SK-N-SH treated with all-trans-retinoic acid at 6 μM for 48 hours (cell line): ENCODE results near the gene KLHL35.

ENCODE experiments used
- ATAC-seq: fragments of 200-7000 bp; cut with Tn5 transposase; 3 replicates; pipeline ENCODE4 v1.9.1; 2020; ENCODE audit warnings: mild to moderate bottlenecking, moderate library complexity
- ARNTL ChIP-seq: fragments of 450-650 bp; formaldehyde crosslinking; IDR thresholded peaks from 2 replicates; pipeline ENCODE4 v1.5.0; 2020; ENCODE audit warnings: low read depth, mild to moderate bottlenecking, moderate library complexity, borderline replicate concordance
- BACH2 ChIP-seq: fragments of 250-450 bp; sonication (Bioruptor Pico); IDR thresholded peaks from 2 replicates; pipeline ENCODE4 v1.9.0; 2021; ENCODE audit warnings: mild to moderate bottlenecking, borderline replicate concordance
- CSDC2 ChIP-seq: fragments of 250-450 bp; sonication (Bioruptor Pico); IDR thresholded peaks from 2 replicates; pipeline ENCODE4 v1.5.0; 2020; ENCODE audit warnings: mild to moderate bottlenecking, moderate library complexity
- ESRRG ChIP-seq: fragments of 250-450 bp; sonication (Bioruptor Pico); IDR thresholded peaks from 2 replicates; pipeline ENCODE4 v1.6.1; 2021; ENCODE audit warnings: mild to moderate bottlenecking
- GLIS3 ChIP-seq: fragments of 250-450 bp; sonication (Bioruptor Pico); IDR thresholded peaks from 2 replicates; pipeline ENCODE4 v1.5.0; 2020; ENCODE audit warnings: mild to moderate bottlenecking, moderate library complexity
- ISL1 ChIP-seq: fragments of 250-450 bp; sonication (Bioruptor Pico); IDR thresholded peaks from 2 replicates; pipeline ENCODE4 v2.1.2; 2022; ENCODE audit warnings: mild to moderate bottlenecking, moderate library complexity
- OSR1 ChIP-seq: fragments of 250-450 bp; sonication (Bioruptor Pico); IDR thresholded peaks from 2 replicates; pipeline ENCODE4 v1.8.0; 2022; ENCODE audit warnings: moderate library complexity, mild to moderate bottlenecking, inconsistent platforms
- PPARA ChIP-seq: fragments of 250-450 bp; sonication (Bioruptor Pico); IDR thresholded peaks from 2 replicates; pipeline ENCODE4 v1.5.0; 2020; ENCODE audit warnings: mild to moderate bottlenecking, borderline replicate concordance
- RARB ChIP-seq: fragments of 250-450 bp; sonication (Bioruptor Pico); IDR thresholded peaks from 2 replicates; pipeline ENCODE4 v1.8.0; 2021; ENCODE audit warnings: mild to moderate bottlenecking, moderate library complexity
- SNAI2 ChIP-seq: fragments of 250-450 bp; sonication (Bioruptor Pico); IDR thresholded peaks from 2 replicates; pipeline ENCODE4 v1.5.0; 2020; ENCODE audit warnings: mild to moderate bottlenecking, moderate library complexity
- TCF4 ChIP-seq: fragments of 250-450 bp; sonication (Bioruptor Pico); IDR thresholded peaks from 2 replicates; pipeline ENCODE4 v1.8.0; 2021; ENCODE audit warnings: mild to moderate bottlenecking, moderate library complexity, borderline replicate concordance
- TOX ChIP-seq: fragments of 250-450 bp; sonication (Bioruptor Pico); IDR thresholded peaks from 2 replicates; pipeline ENCODE4 v1.8.0; 2021; ENCODE audit warnings: mild to moderate bottlenecking, moderate library complexity, borderline replicate concordance
- ZC3H10 ChIP-seq: fragments of 250-450 bp; sonication (Bioruptor Pico); IDR thresholded peaks from 2 replicates; pipeline ENCODE4 v1.5.1; 2021; ENCODE audit warnings: mild to moderate bottlenecking, moderate library complexity
- ZFP3 ChIP-seq: fragments of 250-450 bp; sonication (Bioruptor Pico); IDR thresholded peaks from 2 replicates; pipeline ENCODE4 v1.5.0; 2020; ENCODE audit warnings: mild to moderate bottlenecking, moderate library complexity
- ZFP30 ChIP-seq: fragments of 450-650 bp; formaldehyde crosslinking; IDR thresholded peaks from 2 replicates; pipeline ENCODE4 v1.5.0; 2022; ENCODE audit warnings: mild to moderate bottlenecking, moderate library complexity
- ZNF565 ChIP-seq: fragments of 450-650 bp; formaldehyde crosslinking; conservative IDR thresholded peaks from 2 replicates; pipeline ENCODE4 v1.5.0; 2020; ENCODE audit warnings: low read depth, mild to moderate bottlenecking, moderate library complexity
- ZNF70 ChIP-seq: fragments of 450-650 bp; formaldehyde crosslinking; IDR thresholded peaks from 2 replicates; pipeline ENCODE4 v1.5.0; 2020; ENCODE audit warnings: mild to moderate bottlenecking, moderate library complexity
- ZNF8 ChIP-seq: fragments of 450-650 bp; formaldehyde crosslinking; IDR thresholded peaks from 2 replicates; pipeline ENCODE4 v1.5.0; 2020; ENCODE audit warnings: mild to moderate bottlenecking, moderate library complexity
- TF ChIP-seq, protein P1 (sequence below): fragments of 250-450 bp; sonication (Bioruptor Pico); IDR thresholded peaks from 2 replicates; pipeline ENCODE4 v1.5.0; 2020; ENCODE audit warnings: mild to moderate bottlenecking, moderate library complexity
- TF ChIP-seq, protein P2 (sequence below): fragments of 250-450 bp; sonication (Bioruptor Pico); IDR thresholded peaks from 2 replicates; pipeline ENCODE4 v1.5.1; 2021; ENCODE audit warnings: mild to moderate bottlenecking, moderate library complexity
- TF ChIP-seq, protein P3 (sequence below): fragments of 250-450 bp; sonication (Bioruptor Pico); IDR thresholded peaks from 2 replicates; pipeline ENCODE4 v1.8.0; 2020; ENCODE audit warnings: mild to moderate bottlenecking, moderate library complexity, borderline replicate concordance
- TF ChIP-seq, protein P4 (sequence below): fragments of 250-450 bp; sonication (Bioruptor Pico); IDR thresholded peaks from 2 replicates; pipeline ENCODE4 v1.8.0; 2021; ENCODE audit warnings: low read depth, mild to moderate bottlenecking, moderate library complexity, borderline replicate concordance
- TF ChIP-seq, protein P5 (sequence below): fragments of 250-450 bp; sonication (Bioruptor Pico); IDR thresholded peaks from 2 replicates; pipeline ENCODE4 v1.5.1; 2020; ENCODE audit warnings: low read depth, mild to moderate bottlenecking, moderate library complexity

The KLHL35 gene

DNA sequence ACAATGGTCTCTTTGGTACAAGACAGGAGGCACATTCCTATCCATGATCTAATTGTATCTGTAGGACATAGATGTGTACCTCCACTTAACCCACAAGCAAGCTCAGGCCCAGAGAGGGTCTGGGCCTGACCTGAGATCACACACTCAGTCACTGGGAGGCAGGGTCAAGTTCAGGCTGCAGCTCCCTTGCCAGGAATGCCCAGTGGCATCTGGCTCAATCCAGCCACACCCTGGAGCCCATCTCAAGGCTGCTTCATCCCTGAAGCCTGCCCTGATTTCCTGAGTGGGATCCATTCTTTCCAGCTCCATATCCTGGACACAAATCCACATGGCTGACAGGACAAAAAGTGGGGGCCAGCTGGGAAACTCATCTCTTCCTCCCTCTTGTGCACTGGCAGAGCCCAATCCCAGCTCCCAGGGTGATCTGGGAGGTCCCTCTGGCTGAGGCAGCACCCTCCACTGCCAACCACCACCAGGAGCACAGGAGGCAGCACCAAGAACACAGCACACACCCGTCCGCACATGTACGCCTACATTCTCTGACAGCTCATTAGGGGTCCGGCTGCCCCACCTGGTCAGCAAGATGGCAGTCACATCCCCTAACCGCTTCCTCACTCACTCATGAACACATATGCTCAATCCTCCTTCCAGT is 39.2 kb upstream of the KLHL35 start:
- no peak for ATAC-seq
- TF ChIP-seq ESRRG (CRISPR knock-in tag) (no peak), SNAI2 (no peak), OSR1 (CRISPR knock-in tag) (no peak)

DNA sequence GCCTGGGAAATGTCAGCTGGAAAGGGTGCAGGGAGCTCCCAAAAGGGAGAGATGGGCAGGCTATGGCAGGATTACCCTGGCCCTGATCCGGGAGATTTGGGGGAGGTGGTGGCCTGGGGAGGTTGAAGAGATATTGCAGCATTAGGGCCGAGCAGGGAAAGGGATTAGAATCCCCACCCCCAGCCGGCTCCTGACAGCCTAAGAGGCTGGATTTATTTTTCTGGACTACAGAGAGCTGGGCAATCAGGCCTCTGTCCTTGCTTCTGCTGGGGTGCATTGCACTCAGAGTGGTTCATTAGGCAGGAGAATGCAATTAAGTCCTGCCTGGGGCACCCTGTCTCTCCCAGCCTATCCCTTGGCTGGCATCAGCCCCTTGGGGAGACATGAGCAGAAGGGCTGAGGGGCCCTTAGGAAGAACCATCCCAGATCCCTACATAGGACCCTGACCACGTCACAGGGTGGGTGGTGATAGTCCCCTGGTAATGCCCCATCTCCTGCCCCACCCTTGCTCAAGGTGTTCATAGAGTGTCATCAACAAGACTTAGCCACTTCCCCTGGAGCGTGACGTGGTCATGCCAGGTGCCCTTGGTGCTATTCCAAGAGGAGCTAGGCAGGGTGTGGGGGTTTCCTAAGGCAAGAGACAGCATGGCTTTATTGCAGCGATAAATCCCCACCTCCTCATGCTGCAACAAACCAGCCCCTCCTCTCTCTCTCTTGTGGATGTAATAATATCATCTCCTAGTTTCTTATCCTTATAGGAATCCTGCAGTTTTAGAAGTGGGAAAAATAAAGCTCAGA is 38.4 kb upstream of the KLHL35 start:
- TF ChIP-seq OSR1 (CRISPR knock-in tag) (no peak), ZNF565 (CRISPR knock-in tag) (no peak), ZFP3 (CRISPR knock-in tag) (no peak), SNAI2 (no peak), PPARA (CRISPR knock-in tag) (no peak), ESRRG (CRISPR knock-in tag) (no peak), ZFP30 (no peak), CSDC2 (CRISPR knock-in tag) (no peak), ISL1 (CRISPR knock-in tag) (no peak), ZNF8 (CRISPR knock-in tag) (no peak), TCF4 (CRISPR knock-in tag) (no peak), TOX (no peak), ARNTL (CRISPR knock-in tag) (no peak), GLIS3 (CRISPR knock-in tag) (no peak), RARB (CRISPR knock-in tag) (no peak)
- TF ChIP-seq, protein P1, sequence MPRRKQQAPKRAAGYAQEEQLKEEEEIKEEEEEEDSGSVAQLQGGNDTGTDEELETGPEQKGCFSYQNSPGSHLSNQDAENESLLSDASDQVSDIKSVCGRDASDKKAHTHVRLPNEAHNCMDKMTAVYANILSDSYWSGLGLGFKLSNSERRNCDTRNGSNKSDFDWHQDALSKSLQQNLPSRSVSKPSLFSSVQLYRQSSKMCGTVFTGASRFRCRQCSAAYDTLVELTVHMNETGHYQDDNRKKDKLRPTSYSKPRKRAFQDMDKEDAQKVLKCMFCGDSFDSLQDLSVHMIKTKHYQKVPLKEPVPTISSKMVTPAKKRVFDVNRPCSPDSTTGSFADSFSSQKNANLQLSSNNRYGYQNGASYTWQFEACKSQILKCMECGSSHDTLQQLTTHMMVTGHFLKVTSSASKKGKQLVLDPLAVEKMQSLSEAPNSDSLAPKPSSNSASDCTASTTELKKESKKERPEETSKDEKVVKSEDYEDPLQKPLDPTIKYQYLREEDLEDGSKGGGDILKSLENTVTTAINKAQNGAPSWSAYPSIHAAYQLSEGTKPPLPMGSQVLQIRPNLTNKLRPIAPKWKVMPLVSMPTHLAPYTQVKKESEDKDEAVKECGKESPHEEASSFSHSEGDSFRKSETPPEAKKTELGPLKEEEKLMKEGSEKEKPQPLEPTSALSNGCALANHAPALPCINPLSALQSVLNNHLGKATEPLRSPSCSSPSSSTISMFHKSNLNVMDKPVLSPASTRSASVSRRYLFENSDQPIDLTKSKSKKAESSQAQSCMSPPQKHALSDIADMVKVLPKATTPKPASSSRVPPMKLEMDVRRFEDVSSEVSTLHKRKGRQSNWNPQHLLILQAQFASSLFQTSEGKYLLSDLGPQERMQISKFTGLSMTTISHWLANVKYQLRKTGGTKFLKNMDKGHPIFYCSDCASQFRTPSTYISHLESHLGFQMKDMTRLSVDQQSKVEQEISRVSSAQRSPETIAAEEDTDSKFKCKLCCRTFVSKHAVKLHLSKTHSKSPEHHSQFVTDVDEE (CRISPR knock-in tag) = no peak
- TF ChIP-seq, protein P2, sequence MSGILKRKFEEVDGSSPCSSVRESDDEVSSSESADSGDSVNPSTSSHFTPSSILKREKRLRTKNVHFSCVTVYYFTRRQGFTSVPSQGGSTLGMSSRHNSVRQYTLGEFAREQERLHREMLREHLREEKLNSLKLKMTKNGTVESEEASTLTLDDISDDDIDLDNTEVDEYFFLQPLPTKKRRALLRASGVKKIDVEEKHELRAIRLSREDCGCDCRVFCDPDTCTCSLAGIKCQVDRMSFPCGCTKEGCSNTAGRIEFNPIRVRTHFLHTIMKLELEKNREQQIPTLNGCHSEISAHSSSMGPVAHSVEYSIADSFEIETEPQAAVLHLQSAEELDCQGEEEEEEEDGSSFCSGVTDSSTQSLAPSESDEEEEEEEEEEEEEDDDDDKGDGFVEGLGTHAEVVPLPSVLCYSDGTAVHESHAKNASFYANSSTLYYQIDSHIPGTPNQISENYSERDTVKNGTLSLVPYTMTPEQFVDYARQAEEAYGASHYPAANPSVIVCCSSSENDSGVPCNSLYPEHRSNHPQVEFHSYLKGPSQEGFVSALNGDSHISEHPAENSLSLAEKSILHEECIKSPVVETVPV (CRISPR knock-in tag) = no peak
- TF ChIP-seq, protein P3, sequence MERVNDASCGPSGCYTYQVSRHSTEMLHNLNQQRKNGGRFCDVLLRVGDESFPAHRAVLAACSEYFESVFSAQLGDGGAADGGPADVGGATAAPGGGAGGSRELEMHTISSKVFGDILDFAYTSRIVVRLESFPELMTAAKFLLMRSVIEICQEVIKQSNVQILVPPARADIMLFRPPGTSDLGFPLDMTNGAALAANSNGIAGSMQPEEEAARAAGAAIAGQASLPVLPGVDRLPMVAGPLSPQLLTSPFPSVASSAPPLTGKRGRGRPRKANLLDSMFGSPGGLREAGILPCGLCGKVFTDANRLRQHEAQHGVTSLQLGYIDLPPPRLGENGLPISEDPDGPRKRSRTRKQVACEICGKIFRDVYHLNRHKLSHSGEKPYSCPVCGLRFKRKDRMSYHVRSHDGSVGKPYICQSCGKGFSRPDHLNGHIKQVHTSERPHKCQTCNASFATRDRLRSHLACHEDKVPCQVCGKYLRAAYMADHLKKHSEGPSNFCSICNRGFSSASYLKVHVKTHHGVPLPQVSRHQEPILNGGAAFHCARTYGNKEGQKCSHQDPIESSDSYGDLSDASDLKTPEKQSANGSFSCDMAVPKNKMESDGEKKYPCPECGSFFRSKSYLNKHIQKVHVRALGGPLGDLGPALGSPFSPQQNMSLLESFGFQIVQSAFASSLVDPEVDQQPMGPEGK = no peak
- TF ChIP-seq, protein P4, sequence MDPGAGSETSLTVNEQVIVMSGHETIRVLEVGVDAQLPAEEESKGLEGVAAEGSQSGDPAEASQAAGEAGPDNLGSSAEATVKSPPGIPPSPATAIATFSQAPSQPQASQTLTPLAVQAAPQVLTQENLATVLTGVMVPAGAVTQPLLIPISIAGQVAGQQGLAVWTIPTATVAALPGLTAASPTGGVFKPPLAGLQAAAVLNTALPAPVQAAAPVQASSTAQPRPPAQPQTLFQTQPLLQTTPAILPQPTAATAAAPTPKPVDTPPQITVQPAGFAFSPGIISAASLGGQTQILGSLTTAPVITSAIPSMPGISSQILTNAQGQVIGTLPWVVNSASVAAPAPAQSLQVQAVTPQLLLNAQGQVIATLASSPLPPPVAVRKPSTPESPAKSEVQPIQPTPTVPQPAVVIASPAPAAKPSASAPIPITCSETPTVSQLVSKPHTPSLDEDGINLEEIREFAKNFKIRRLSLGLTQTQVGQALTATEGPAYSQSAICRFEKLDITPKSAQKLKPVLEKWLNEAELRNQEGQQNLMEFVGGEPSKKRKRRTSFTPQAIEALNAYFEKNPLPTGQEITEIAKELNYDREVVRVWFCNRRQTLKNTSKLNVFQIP (CRISPR knock-in tag) = no peak
- TF ChIP-seq, protein P5, sequence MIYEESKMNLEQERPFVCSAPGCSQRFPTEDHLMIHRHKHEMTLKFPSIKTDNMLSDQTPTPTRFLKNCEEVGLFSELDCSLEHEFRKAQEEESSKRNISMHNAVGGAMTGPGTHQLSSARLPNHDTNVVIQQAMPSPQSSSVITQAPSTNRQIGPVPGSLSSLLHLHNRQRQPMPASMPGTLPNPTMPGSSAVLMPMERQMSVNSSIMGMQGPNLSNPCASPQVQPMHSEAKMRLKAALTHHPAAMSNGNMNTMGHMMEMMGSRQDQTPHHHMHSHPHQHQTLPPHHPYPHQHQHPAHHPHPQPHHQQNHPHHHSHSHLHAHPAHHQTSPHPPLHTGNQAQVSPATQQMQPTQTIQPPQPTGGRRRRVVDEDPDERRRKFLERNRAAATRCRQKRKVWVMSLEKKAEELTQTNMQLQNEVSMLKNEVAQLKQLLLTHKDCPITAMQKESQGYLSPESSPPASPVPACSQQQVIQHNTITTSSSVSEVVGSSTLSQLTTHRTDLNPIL (CRISPR knock-in tag) = no peak
- TF ChIP-seq, all 23 proteins: peak for 0
- no peak for ATAC-seq

DNA sequence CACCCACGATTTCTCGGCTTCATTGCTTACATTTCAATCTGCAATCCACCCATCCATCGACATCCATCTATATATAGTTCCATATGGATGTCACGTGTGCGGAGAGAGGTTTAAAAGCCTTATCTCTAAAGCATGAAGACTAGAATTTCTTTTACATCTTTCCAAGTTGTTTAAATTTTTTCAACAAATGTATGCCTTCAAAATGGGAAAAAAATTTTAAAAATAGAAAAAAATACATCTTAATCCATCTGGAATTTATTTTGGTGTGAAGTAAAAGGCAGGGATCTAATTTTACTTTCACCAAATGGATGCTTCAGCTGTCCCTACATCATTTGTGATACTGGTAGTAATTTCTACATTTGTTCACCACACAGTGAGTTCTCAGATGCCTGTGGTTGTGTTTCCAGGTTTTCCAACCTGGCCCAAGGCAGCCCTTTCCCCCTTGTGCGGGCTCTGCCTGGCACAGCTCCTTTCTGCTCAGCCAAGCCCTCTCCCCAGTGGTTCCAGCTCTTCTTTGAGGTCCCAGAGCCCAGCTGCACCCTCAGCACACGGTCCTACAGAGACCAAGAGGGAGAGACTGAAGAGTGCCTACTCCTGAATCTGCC is 37.6 kb upstream of the KLHL35 start:
- no peak for ATAC-seq
- TF ChIP-seq GLIS3 (CRISPR knock-in tag) = no peak
- no peak for TF ChIP-seq ZNF70
- no peak for TF ChIP-seq ESRRG (CRISPR knock-in tag)
- no peak for TF ChIP-seq CSDC2 (CRISPR knock-in tag)
- no peak for TF ChIP-seq ZFP30
- TF ChIP-seq TOX = no peak
- TF ChIP-seq ZFP3 (CRISPR knock-in tag) = no peak
- TF ChIP-seq ZNF565 (CRISPR knock-in tag) = no peak
- TF ChIP-seq, protein P3 = no peak
- no peak for TF ChIP-seq RARB (CRISPR knock-in tag)
- no peak for TF ChIP-seq OSR1 (CRISPR knock-in tag)
- TF ChIP-seq BACH2 (CRISPR knock-in tag) = no peak
- TF ChIP-seq, protein P4 (CRISPR knock-in tag) = no peak
- no peak for TF ChIP-seq ZC3H10 (CRISPR knock-in tag)
